Calu3 (cell line): ENCODE data around the gene UBR3. TPM values are rescaled to one million over a fixed set of nuclear protein-coding genes. Genes with fewer than 3 reads are reported as not detected.

Source experiments
- BruUV-seq: library from RNA; stranded (reverse); fragments of 400-500 nt; replicated peaks from 2 replicates; lab custom pipeline; 2021; lab: Mats Ljungman, UMichigan
- CTCF ChIA-PET: fragments of 300-600 bp; sonication (Branson Sonifier 250); formaldehyde crosslinking; loops from one replicate; lab custom pipeline; 2022; ENCODE audit warnings: antibody characterized with exemption; lab: Charles Lee
- DNase-seq: peaks from one replicate; pipeline ENCODE4 v3.0.0; 2022
- H3K27ac Mint-ChIP-seq: one replicate; pipeline ENCODE4 v1.8.0; 2022; ENCODE audit warnings: mixed read lengths; ENCODE audit not compliant: unreplicated experiment
- H3K27me3 Mint-ChIP-seq: one replicate; pipeline ENCODE4 v1.8.0; 2022; ENCODE audit warnings: mixed read lengths; ENCODE audit not compliant: unreplicated experiment
- H3K36me3 Mint-ChIP-seq: one replicate; pipeline ENCODE4 v1.8.0; 2022; ENCODE audit warnings: mild to moderate bottlenecking, moderate library complexity, mixed read lengths; ENCODE audit not compliant: insufficient read depth, unreplicated experiment
- H3K4me1 Mint-ChIP-seq: one replicate; pipeline ENCODE4 v1.8.0; 2022; ENCODE audit warnings: mild to moderate bottlenecking, low read depth, mixed read lengths; ENCODE audit not compliant: unreplicated experiment
- H3K4me3 Mint-ChIP-seq: one replicate; pipeline ENCODE4 v1.8.0; 2022; ENCODE audit warnings: mild to moderate bottlenecking, low read depth, moderate library complexity, mixed read lengths; ENCODE audit not compliant: unreplicated experiment
- H3K9me3 Mint-ChIP-seq: one replicate; pipeline ENCODE4 v1.8.0; 2022; ENCODE audit warnings: low read depth, mixed read lengths; ENCODE audit not compliant: unreplicated experiment
- CTCF ChIP-seq: fragments of 200-600 bp; IDR thresholded peaks from one replicate; pipeline ENCODE4 v1.8.0; 2022; ENCODE audit warnings: antibody characterized with exemption; ENCODE audit not compliant: unreplicated experiment
- intact Hi-C: fragments of 100-400 bp; cut with micrococcal nuclease; formaldehyde crosslinking; loops from one replicate; pipeline ENCODE4 v1.10.0; 2022; ENCODE audit not compliant: unreplicated experiment
- total RNA-seq: library from RNA; stranded (reverse); gene quantifications from 2 replicates; pipeline ENCODE4 v1.2.3, GENCODE V29; 2022

UBR3 gene
- total RNA-seq, 1 experiment from 2014 or later = 33.1 TPM

- intact Hi-C loops = no loop called here
- H3K4me3 Mint-ChIP-seq = no peak overlapping the region
- no peaks in the 10 kb centered on the region for H3K27me3 Mint-ChIP-seq
- CTCF ChIA-PET = no interaction called here
- no peak for DNase-seq
- TF ChIP-seq CTCF = no peak
- no peaks in the 10 kb centered on the region for H3K36me3 Mint-ChIP-seq
- H3K4me1 Mint-ChIP-seq = no peaks in the 10 kb centered on the region
- H3K9me3 Mint-ChIP-seq = peaks cover 4% of the 10 kb centered on the region
- BruUV-seq = no TSS peak
- no peak overlapping the region for H3K27ac Mint-ChIP-seq
These were observed 152.7 kb downstream of the UBR3 start for GRCh38 chr2:169980001-169980400.

- BruUV-seq = no TSS peak
- DNase-seq = no peak
- Mint-ChIP-seq H3K4me3 (no peak overlapping the region), H3K36me3 (no peaks in the 10 kb centered on the region), H3K27me3 (no peaks in the 10 kb centered on the region), H3K9me3 (peaks cover 4% of the 10 kb centered on the region), H3K27ac (no peak overlapping the region), H3K4me1 (no peaks in the 10 kb centered on the region)
- CTCF ChIA-PET = no interaction called here
- intact Hi-C loops = no loop called here
- no peak for TF ChIP-seq CTCF
These were observed 153.4 kb downstream of the UBR3 start for GRCh38 chr2:169980643-169981042.

- intact Hi-C loops = no loop called here
- Mint-ChIP-seq H3K9me3 (no peaks in the 10 kb centered on the region), H3K27me3 (no peaks in the 10 kb centered on the region), H3K4me1 (no peaks in the 10 kb centered on the region), H3K36me3 (no peaks in the 10 kb centered on the region), H3K27ac (no peak overlapping the region), H3K4me3 (no peak overlapping the region)
- DNase-seq = no peak
- BruUV-seq = no TSS peak
- TF ChIP-seq CTCF = no peak
- CTCF ChIA-PET = no interaction called here
These were observed 155.7 kb downstream of the UBR3 start for GRCh38 chr2:169982929-169983328.

- Mint-ChIP-seq H3K4me3 (no peak overlapping the region), H3K27me3 (no peaks in the 10 kb centered on the region), H3K4me1 (no peaks in the 10 kb centered on the region), H3K9me3 (no peaks in the 10 kb centered on the region), H3K36me3 (no peaks in the 10 kb centered on the region), H3K27ac (no peak overlapping the region)
- no TSS peak for BruUV-seq
- no peak for TF ChIP-seq CTCF
- intact Hi-C loops = no loop called here
- CTCF ChIA-PET = no interaction called here
- no peak for DNase-seq
These were observed 156.3 kb downstream of the UBR3 start for GRCh38 chr2:169983506-169983905.

- Mint-ChIP-seq H3K27ac (no peak overlapping the region), H3K4me3 (no peak overlapping the region), H3K4me1 (no peaks in the 10 kb centered on the region), H3K36me3 (peaks cover 5% of the 10 kb centered on the region), H3K27me3 (no peaks in the 10 kb centered on the region), H3K9me3 (no peaks in the 10 kb centered on the region)
- CTCF ChIA-PET = no interaction called here
- BruUV-seq = no TSS peak
- intact Hi-C loops = no loop called here
- TF ChIP-seq CTCF = no peak
- no peak for DNase-seq
These were observed 156.9 kb downstream of the UBR3 start for GRCh38 chr2:169984145-169984544.
